Measurements from ENCODE around the gene ADAM33.

DNA sequence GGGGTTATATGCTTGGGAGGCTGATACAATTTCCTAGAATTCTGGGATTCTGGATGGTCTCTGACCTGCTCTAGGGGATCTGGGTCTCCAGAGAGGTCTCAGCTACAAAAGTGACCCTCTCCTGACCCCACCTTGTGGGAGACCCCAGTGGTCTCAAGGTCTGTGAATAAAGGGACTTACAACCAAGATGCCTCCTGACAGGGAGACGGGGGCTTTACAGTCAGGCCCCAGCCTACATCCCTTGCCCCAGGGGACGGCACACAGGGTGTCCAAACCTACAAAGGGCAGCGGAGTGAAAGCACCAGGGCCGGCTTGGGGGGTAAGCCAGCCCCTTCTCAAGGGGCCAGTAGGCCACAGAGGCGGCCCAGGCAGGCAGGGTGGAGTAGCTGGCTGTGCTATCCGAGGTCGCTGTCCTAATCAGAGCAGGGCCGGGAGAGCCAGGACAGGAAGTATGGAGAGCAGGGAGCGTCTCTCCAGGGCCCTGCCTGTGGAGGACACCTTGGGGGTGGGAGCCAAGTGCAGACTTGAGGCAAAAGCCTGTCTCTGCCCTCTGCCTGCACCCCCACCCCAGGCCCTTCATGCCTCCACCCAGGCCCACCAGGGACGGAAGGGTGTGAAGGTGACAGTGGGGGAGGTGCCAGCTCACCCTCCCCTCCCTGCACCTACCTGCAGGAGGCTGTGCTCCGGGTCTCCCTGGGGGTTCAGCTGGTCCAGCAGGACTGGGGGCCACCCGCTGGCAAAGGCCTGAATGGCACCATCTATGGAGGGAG, 22.1 kb downstream of the ADAM33 start:
- TF ChIP-seq, protein P1, sequence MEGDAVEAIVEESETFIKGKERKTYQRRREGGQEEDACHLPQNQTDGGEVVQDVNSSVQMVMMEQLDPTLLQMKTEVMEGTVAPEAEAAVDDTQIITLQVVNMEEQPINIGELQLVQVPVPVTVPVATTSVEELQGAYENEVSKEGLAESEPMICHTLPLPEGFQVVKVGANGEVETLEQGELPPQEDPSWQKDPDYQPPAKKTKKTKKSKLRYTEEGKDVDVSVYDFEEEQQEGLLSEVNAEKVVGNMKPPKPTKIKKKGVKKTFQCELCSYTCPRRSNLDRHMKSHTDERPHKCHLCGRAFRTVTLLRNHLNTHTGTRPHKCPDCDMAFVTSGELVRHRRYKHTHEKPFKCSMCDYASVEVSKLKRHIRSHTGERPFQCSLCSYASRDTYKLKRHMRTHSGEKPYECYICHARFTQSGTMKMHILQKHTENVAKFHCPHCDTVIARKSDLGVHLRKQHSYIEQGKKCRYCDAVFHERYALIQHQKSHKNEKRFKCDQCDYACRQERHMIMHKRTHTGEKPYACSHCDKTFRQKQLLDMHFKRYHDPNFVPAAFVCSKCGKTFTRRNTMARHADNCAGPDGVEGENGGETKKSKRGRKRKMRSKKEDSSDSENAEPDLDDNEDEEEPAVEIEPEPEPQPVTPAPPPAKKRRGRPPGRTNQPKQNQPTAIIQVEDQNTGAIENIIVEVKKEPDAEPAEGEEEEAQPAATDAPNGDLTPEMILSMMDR (conservative IDR thresholded peaks at IDR 0.05; ENCODE audit: low read depth, low read length), result no peak
- no peak for TF ChIP-seq EZH2 (IDR thresholded peaks at IDR 0.05; ENCODE audit: low read length, unreplicated experiment)

Measured in PC-3 (cell line).